Neural progenitor cell (in vitro differentiated cells): ENCODE results near the gene OR52E6. TPM values are rescaled to one million over a fixed set of nuclear protein-coding genes. Genes with fewer than 3 reads are reported as not detected.

Experiments used
- DNase-seq: peaks from one replicate; pipeline ENCODE4 v3.0.0-alpha.2; 2016; ENCODE audit warnings: low spot score
- H2AFZ ChIP-seq: fragments of 200-600 bp; sonication (generic); replicated peaks from 2 replicates; pipeline ENCODE4 v1.6.1; 2016; ENCODE audit warnings: antibody characterized with exemption
- H3F3A ChIP-seq: fragments of 200-600 bp; sonication (generic); 2 replicates; pipeline ENCODE4 v1.6.1; 2016; ENCODE audit warnings: antibody characterized with exemption, low read depth
- H3K27ac ChIP-seq: fragments of 200-600 bp; sonication (generic); 2 replicates; pipeline ENCODE4 v1.5.1; 2016; ENCODE audit warnings: mild to moderate bottlenecking
- H3K27me3 ChIP-seq: fragments of 200-600 bp; sonication (generic); 2 replicates; pipeline ENCODE4 v1.6.1; 2016; ENCODE audit warnings: mild to moderate bottlenecking, moderate library complexity
- H3K36me3 ChIP-seq: fragments of 200-600 bp; sonication (generic); 2 replicates; pipeline ENCODE4 v1.5.1; 2016
- H3K4me1 ChIP-seq: fragments of 200-600 bp; sonication (generic); 2 replicates; pipeline ENCODE4 v1.6.1; 2016; ENCODE audit warnings: mixed run types
- H3K4me2 ChIP-seq: fragments of 200-600 bp; sonication (generic); 2 replicates; pipeline ENCODE4 v1.6.1; 2016
- H3K4me3 ChIP-seq: fragments of 200-600 bp; sonication (generic); 2 replicates; pipeline ENCODE4 v1.5.1; 2016
- H3K79me2 ChIP-seq: fragments of 200-600 bp; sonication (generic); 2 replicates; pipeline ENCODE4 v1.6.1; 2016; ENCODE audit warnings: low read depth
- H3K9ac ChIP-seq: fragments of 200-600 bp; sonication (generic); 2 replicates; pipeline ENCODE4 v1.6.1; 2016
- H3K9me3 ChIP-seq: fragments of 200-600 bp; sonication (generic); 2 replicates; pipeline ENCODE4 v1.5.1; 2016; ENCODE audit warnings: low read depth
- H4K20me1 ChIP-seq: fragments of 200-600 bp; sonication (generic); 2 replicates; pipeline ENCODE4 v1.6.1; 2016; ENCODE audit warnings: low read depth
- H3K27ac Mint-ChIP-seq: 3 replicates; pipeline ENCODE4 v1.8.0; 2021; ENCODE audit warnings: mixed read lengths
- H3K27me3 Mint-ChIP-seq: 2 replicates; pipeline ENCODE4 v1.8.0; 2022; ENCODE audit warnings: low read depth, mild to moderate bottlenecking, inconsistent platforms, moderate library complexity, mixed read lengths; ENCODE audit not compliant: insufficient read depth
- H3K36me3 Mint-ChIP-seq: 3 replicates; pipeline ENCODE4 v1.8.0; 2021; ENCODE audit warnings: mixed read lengths
- H3K4me1 Mint-ChIP-seq: 3 replicates; pipeline ENCODE4 v1.8.0; 2021; ENCODE audit warnings: mixed read lengths
- H3K4me3 Mint-ChIP-seq: 3 replicates; pipeline ENCODE4 v1.8.0; 2021; ENCODE audit warnings: mild to moderate bottlenecking, moderate library complexity, mixed read lengths
- H3K9me3 Mint-ChIP-seq: 3 replicates; pipeline ENCODE4 v1.8.0; 2020; ENCODE audit warnings: mixed read lengths
- EZH2 ChIP-seq: fragments of 200-600 bp; sonication (generic); IDR thresholded peaks from 2 replicates; pipeline ENCODE4 v1.6.1; 2017; ENCODE audit warnings: antibody characterized with exemption, mild to moderate bottlenecking, moderate library complexity
- EZH2phosphoT487 ChIP-seq: fragments of 200-600 bp; sonication (generic); IDR thresholded peaks from 2 replicates; pipeline ENCODE4 v1.6.1; 2017; ENCODE audit warnings: antibody characterized with exemption
- total RNA-seq: library from RNA; depleted of rRNA; stranded (reverse); fragments of >200 nt; gene quantifications from 2 replicates; pipeline ENCODE4 v1.2.3, GENCODE V29; 2015; ENCODE audit warnings: low replicate concordance
- TF ChIP-seq, protein P1 (sequence below): fragments of 200-600 bp; sonication (generic); IDR thresholded peaks from 2 replicates; pipeline ENCODE4 v1.5.1; 2017; ENCODE audit warnings: antibody characterized with exemption, mild to moderate bottlenecking

OR52E6 gene
- total RNA-seq, 1 donor from 2014 or later = not detected

DNA sequence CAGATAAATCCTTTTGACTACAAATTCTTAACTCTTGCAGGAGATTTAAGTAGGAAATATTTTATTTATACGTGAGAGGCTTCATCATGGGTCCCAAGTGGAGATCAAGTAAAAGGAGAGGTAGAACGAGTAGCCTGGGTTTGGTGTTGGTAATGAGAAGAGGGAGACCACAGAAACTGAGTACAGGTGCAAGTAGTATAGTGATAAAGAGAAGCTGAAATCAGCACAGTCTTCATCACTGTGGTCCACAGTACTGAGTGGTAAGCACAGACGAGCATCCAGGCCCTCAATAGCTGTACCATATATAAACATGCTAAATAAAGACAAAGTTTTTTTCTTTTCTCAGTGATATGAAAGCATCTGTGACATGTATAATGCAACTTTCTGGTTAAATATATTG lies 45.5 kb upstream of the OR52E6 start:
- no peaks in the 10 kb centered on the region for H3K36me3 Mint-ChIP-seq
- no peak for DNase-seq
- Histone ChIP-seq H3K4me1 (no peaks in the 10 kb centered on the region), H3K9ac (no peak overlapping the region), H4K20me1 (no peaks in the 10 kb centered on the region), H3K9me3 (no peaks in the 10 kb centered on the region), H3K4me3 (no peak overlapping the region), H3F3A (no peaks in the 10 kb centered on the region), H3K27ac (no peak overlapping the region), H3K4me2 (no peak overlapping the region), H3K36me3 (no peaks in the 10 kb centered on the region), H3K27me3 (no peaks in the 10 kb centered on the region), H2AFZ (no peak overlapping the region), H3K79me2 (no peaks in the 10 kb centered on the region)
- no peak overlapping the region for H3K4me3 Mint-ChIP-seq
- no peaks in the 10 kb centered on the region for H3K27me3 Mint-ChIP-seq
- no peak for TF ChIP-seq EZH2phosphoT487
- TF ChIP-seq EZH2 = no peak
- TF ChIP-seq, protein P1, sequence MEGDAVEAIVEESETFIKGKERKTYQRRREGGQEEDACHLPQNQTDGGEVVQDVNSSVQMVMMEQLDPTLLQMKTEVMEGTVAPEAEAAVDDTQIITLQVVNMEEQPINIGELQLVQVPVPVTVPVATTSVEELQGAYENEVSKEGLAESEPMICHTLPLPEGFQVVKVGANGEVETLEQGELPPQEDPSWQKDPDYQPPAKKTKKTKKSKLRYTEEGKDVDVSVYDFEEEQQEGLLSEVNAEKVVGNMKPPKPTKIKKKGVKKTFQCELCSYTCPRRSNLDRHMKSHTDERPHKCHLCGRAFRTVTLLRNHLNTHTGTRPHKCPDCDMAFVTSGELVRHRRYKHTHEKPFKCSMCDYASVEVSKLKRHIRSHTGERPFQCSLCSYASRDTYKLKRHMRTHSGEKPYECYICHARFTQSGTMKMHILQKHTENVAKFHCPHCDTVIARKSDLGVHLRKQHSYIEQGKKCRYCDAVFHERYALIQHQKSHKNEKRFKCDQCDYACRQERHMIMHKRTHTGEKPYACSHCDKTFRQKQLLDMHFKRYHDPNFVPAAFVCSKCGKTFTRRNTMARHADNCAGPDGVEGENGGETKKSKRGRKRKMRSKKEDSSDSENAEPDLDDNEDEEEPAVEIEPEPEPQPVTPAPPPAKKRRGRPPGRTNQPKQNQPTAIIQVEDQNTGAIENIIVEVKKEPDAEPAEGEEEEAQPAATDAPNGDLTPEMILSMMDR = no peak
- H3K9me3 Mint-ChIP-seq = no peaks in the 10 kb centered on the region
- H3K4me1 Mint-ChIP-seq = no peaks in the 10 kb centered on the region
- no peak overlapping the region for H3K27ac Mint-ChIP-seq

GRCh38 chr11:5881756-5882155 lies 40.1 kb upstream of the OR52E6 start:
- Mint-ChIP-seq H3K27me3 (no peaks in the 10 kb centered on the region), H3K4me3 (no peak overlapping the region), H3K36me3 (no peaks in the 10 kb centered on the region), H3K9me3 (no peaks in the 10 kb centered on the region), H3K27ac (no peak overlapping the region), H3K4me1 (no peaks in the 10 kb centered on the region)
- Histone ChIP-seq H2AFZ (no peak overlapping the region), H3K27me3 (no peaks in the 10 kb centered on the region), H3K4me3 (no peak overlapping the region), H3K9ac (no peak overlapping the region), H3K4me2 (no peak overlapping the region), H3K27ac (no peak overlapping the region), H3K36me3 (no peaks in the 10 kb centered on the region), H3F3A (no peaks in the 10 kb centered on the region), H3K4me1 (peaks cover 3% of the 10 kb centered on the region), H4K20me1 (no peaks in the 10 kb centered on the region), H3K79me2 (no peaks in the 10 kb centered on the region), H3K9me3 (no peaks in the 10 kb centered on the region)
- TF ChIP-seq EZH2phosphoT487 = no peak
- TF ChIP-seq, protein P1 = no peak
- no peak for TF ChIP-seq EZH2
- no peak for DNase-seq

DNA sequence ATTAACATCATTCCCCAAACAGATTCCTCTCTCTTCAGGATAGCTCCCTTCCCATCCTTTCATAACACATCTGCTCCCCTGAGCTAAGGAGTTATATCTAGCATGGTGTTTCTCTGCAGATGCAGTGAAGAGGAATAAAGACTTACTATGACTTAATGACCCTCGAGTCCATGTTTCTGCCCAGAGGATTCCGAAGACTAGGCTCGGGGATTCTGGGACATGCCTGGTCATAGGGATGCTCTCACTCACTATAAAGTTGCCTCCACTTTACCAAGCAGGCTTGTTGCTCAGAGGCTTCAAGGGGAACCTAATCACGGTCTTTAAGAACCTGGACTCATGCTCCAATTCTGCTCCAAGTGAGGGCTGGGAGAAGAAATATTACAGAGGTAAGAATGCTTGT lies 38.6 kb upstream of the OR52E6 start, which contains the start of gene OR52E4:
Gene OR52E4 (plus strand): TSS at position 301 of the 400 bp plus-strand sequence. CDS start 3,664 bp downstream, outside the sequence.
- no peaks in the 10 kb centered on the region for H3K27me3 Mint-ChIP-seq
- Histone ChIP-seq H3K9me3 (no peaks in the 10 kb centered on the region), H3K79me2 (no peaks in the 10 kb centered on the region), H3K4me3 (no peak within 1 kb of the TSS), H4K20me1 (no peaks in the 10 kb centered on the region), H3K4me2 (no peak within 1 kb of the TSS), H3F3A (no peaks in the 10 kb centered on the region), H3K27me3 (no peaks in the 10 kb centered on the region), H2AFZ (no peak within 1 kb of the TSS), H3K27ac (no peak within 1 kb of the TSS), H3K9ac (no peak within 1 kb of the TSS), H3K4me1 (peaks cover 3% of the 10 kb centered on the region), H3K36me3 (no peaks in the 10 kb centered on the region)
- H3K27ac Mint-ChIP-seq = no peak within 1 kb of the TSS
- no peak for DNase-seq
- TF ChIP-seq, protein P1 = no peak
- TF ChIP-seq EZH2 = no peak
- TF ChIP-seq EZH2phosphoT487 = no peak
- no peaks in the 10 kb centered on the region for H3K36me3 Mint-ChIP-seq
- H3K4me1 Mint-ChIP-seq = no peaks in the 10 kb centered on the region
- H3K9me3 Mint-ChIP-seq = no peaks in the 10 kb centered on the region
- H3K4me3 Mint-ChIP-seq = no peak within 1 kb of the TSS
